GM19467 (cell line): Measurements from ENCODE around the gene MAMDC2.

Experiments
- ATAC-seq: cut with Tn5 transposase; IDR thresholded peaks from one replicate; pipeline ENCODE4 v1.9.1; 2021; ENCODE audit warnings: mild to moderate bottlenecking, moderate library complexity; ENCODE audit not compliant: unreplicated experiment

Gene MAMDC2

GRCh38 chr9:70257991-70258691, 214.5 kb downstream of the MAMDC2 start:
- ATAC-seq = peak; percentile 44

- peak; percentile 83 for ATAC-seq
These were observed 215.3 kb downstream of the MAMDC2 start, which contains the start of gene SMC5 for GRCh38 chr9:70258692-70259511. TSS of gene SMC5 (plus strand) at chr9:70258978. CDS start at chr9:70259079, 101 bp downstream.

GRCh38 chr9:70259512-70259802, 215.8 kb downstream of the MAMDC2 start:
- no peak for ATAC-seq

- ATAC-seq = no peak
These were observed 216.4 kb downstream of the MAMDC2 start for GRCh38 chr9:70260007-70260443.

- ATAC-seq = no peak
These were observed 217.0 kb downstream of the MAMDC2 start for GRCh38 chr9:70260606-70261005.

- no peak for ATAC-seq
These were observed 217.7 kb downstream of the MAMDC2 start for GRCh38 chr9:70261131-70261870.

- ATAC-seq = no peak
These were observed 218.7 kb downstream of the MAMDC2 start for GRCh38 chr9:70262366-70262765.

- no peak for ATAC-seq
These were observed 219.3 kb downstream of the MAMDC2 start for GRCh38 chr9:70262948-70263347.

GRCh38 chr9:70263421-70263820, 219.8 kb downstream of the MAMDC2 start:
- ATAC-seq = no peak
